ENCODE results near the gene PTPRN2.

PTPRN2 gene

DNA sequence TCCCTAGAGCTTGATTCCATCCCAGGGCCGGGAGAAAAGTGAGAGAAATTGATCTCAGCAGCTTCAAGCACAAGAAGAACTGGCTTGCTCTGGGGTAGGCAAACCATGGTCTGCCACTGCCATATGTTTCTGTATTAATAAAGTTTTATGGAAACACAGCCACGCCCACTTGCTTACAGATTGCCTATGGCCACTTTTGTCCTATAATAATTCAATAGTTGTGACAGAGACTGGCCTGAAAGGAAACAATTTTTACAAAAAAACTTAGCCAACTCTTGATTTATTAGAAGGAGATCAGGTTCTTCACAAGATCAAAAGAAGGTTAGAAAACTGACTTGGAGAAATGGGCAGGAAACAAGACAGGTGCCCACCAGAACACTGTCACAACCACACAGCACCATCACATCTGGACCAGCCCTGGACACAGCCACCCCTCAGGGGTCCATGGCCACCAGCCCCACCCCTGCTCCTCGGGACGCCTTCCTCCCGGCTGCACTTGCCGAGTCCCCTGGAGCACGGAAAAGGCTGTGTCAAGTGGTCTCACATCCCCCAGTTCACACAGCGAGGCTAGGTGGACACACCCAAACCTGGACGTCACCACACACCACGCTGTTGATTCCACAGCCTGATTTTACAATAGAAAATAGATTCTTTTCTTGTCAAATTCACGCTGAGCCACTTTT lies 85.4 kb downstream of the PTPRN2 start:
- Mint-ChIP-seq H3K36me3 (ENCODE audit: low read depth) (no peaks in the 10 kb centered on the region), H3K4me3 (no peak overlapping the region), H3K27me3 (ENCODE audit: low read depth, poor library complexity) (peaks cover 21% of the 10 kb centered on the region), H3K4me1 (peaks cover 21% of the 10 kb centered on the region), H3K9me3 (peaks cover 29% of the 10 kb centered on the region), H3K27ac (no peak overlapping the region)
- no peak for DNase-seq
- TF ChIP-seq CTCF (IDR thresholded peaks at IDR 0.05): no peak

DNA sequence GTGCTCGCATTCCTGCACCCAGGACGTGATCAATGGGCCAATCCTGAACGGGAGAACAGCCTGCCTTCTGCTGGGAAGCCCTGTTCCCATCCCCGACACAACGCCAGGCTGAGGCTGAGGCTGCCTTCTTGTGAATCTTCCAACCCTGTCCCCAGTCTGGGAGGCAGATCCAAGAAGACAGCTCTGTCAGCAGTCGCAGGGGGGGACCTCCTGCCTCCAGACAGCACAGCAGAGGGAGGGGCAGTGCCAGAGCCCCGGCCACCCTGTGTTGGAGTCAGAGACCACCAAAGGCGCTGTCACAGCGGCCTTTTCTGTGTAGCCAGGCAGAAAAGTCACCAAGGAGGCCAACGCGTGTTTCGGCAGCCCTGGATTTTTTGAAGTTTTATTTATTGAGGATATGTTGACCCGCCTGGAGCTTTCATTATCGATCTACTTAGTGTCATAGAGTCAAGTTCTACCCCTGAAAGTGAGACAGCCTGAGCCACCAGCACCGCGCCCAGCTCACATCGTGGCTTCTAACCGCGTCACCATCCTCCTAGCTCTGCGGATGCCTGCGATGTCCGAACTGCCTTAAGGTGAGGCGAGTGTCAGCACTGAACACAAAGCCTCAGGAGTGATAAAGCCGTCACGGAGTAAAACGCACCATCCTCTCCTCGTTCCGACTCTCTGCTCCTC lies 86.1 kb downstream of the PTPRN2 start:
- Mint-ChIP-seq H3K27me3 (ENCODE audit: low read depth, poor library complexity) (peaks cover 21% of the 10 kb centered on the region), H3K27ac (no peak overlapping the region), H3K4me1 (peaks cover 22% of the 10 kb centered on the region), H3K9me3 (peaks cover 25% of the 10 kb centered on the region), H3K4me3 (no peak overlapping the region), H3K36me3 (ENCODE audit: low read depth) (no peaks in the 10 kb centered on the region)
- DNase-seq: no peak
- no peak for TF ChIP-seq CTCF (IDR thresholded peaks at IDR 0.05)

GRCh38 chr7:158500651-158501052 lies 87.0 kb downstream of the PTPRN2 start:
- Mint-ChIP-seq H3K4me3 (no peak overlapping the region), H3K36me3 (ENCODE audit: low read depth) (no peaks in the 10 kb centered on the region), H3K27ac (no peak overlapping the region)

GRCh38 chr7:158499082-158499455 lies 88.6 kb downstream of the PTPRN2 start:
- H3K9me3 Mint-ChIP-seq: peaks cover 5% of the 10 kb centered on the region
- H3K4me1 Mint-ChIP-seq: peaks cover 38% of the 10 kb centered on the region
- H3K27me3 Mint-ChIP-seq (ENCODE audit: low read depth, poor library complexity): peaks cover 28% of the 10 kb centered on the region
- no peak for TF ChIP-seq CTCF (IDR thresholded peaks at IDR 0.05)
- H3K27ac Mint-ChIP-seq: no peak overlapping the region
- no peak for DNase-seq
- no peaks in the 10 kb centered on the region for H3K36me3 Mint-ChIP-seq (ENCODE audit: low read depth)
- no peak overlapping the region for H3K4me3 Mint-ChIP-seq

More at GRCh38 chr7:158500651-158501052, 87.0 kb downstream of the PTPRN2 start:
- no peak for TF ChIP-seq CTCF (IDR thresholded peaks at IDR 0.05)
- peaks cover 20% of the 10 kb centered on the region for H3K9me3 Mint-ChIP-seq
- peaks cover 16% of the 10 kb centered on the region for H3K27me3 Mint-ChIP-seq (ENCODE audit: low read depth, poor library complexity)
- no peak for DNase-seq
- H3K4me1 Mint-ChIP-seq: peaks cover 25% of the 10 kb centered on the region

DNA sequence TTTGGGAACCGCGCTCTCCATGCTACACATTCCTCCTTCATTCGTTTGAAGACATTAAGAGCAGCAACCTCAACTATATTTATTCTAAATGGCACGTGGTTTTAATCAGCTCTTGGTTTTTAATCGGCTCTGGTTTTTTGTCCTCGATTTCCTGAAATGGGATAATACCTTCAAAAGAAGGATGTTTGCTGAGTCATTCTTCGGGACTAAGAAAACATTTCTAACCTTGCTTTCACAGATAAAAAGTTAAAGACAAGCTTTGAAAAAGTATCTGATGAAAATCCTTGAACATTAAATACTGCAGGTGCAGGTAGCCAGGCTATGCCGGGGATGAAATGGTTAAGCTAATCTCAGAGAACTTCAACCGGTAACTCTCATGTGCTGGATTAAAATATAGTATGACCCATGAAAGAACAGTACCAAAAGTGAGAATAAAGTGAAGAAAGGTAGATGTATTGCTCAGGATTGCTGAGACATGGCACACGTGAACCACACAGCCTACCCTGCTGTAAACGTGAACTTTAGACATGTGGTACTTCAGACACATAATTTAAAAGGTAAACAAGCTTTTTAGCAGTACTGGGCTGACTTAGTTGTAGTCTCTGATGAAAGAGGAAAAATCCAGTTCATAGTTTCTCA lies 89.1 kb downstream of the PTPRN2 start:
- Mint-ChIP-seq H3K4me1 (peaks cover 38% of the 10 kb centered on the region), H3K27ac (no peak overlapping the region), H3K27me3 (ENCODE audit: low read depth, poor library complexity) (peaks cover 28% of the 10 kb centered on the region), H3K9me3 (peaks cover 4% of the 10 kb centered on the region), H3K4me3 (no peak overlapping the region), H3K36me3 (ENCODE audit: low read depth) (no peaks in the 10 kb centered on the region)
- no peak for DNase-seq
- no peak for TF ChIP-seq CTCF (IDR thresholded peaks at IDR 0.05)

Measured in nephron progenitor cell (in vitro differentiated cells).